Small intestine (tissue), 7 donors: ENCODE results near the gene NFU1. TPM values are rescaled to one million over a fixed set of nuclear protein-coding genes. Genes with fewer than 3 reads are reported as not detected.

ENCODE experiments used
- DNase-seq, 2 donors: peaks; one replicate each; pipeline versions ENCODE4 v3.0.0 to v3.0.0-alpha.2; 2013
- FAIRE-seq: peaks from 2 replicates; lab custom pipeline; 2012; peaks lifted over from hg19 to GRCh38; lab: Jason Lieb, UNC
- H3K27ac ChIP-seq, 3 donors: one replicate each; pipeline ENCODE4 v1.5.1; 2013; ENCODE audit warnings: low read length in 2 of 3, mild to moderate bottlenecking in 2 of 3, control low read depth in 1 of 3, inconsistent platforms in 1 of 3, low read depth in 1 of 3, moderate library complexity in 1 of 3
- H3K27me3 ChIP-seq, 3 donors: one replicate each; pipeline ENCODE4 v1.6.1; 2013; ENCODE audit warnings: low read length in 3 of 3, inconsistent platforms in 1 of 3; ENCODE audit not compliant: control insufficient read depth in 3 of 3, insufficient read depth in 3 of 3
- H3K36me3 ChIP-seq, 3 donors: one replicate each; pipeline ENCODE4 v1.6.1; 2013; ENCODE audit warnings: low read length in 3 of 3, inconsistent platforms in 1 of 3, low read depth in 1 of 3, mild to moderate bottlenecking in 1 of 3, moderate library complexity in 1 of 3; ENCODE audit not compliant: control insufficient read depth in 3 of 3, insufficient read depth in 2 of 3
- H3K4me1 ChIP-seq, 3 donors: one replicate each; pipeline ENCODE4 v1.6.1; 2013; ENCODE audit warnings: low read length in 2 of 3, inconsistent platforms in 1 of 3, low read depth in 1 of 3, mild to moderate bottlenecking in 1 of 3, moderate library complexity in 1 of 3; ENCODE audit not compliant: control insufficient read depth in 3 of 3, insufficient read depth in 2 of 3
- H3K4me3 ChIP-seq, 3 donors: one replicate each; pipeline ENCODE4 v1.5.1; 2013; ENCODE audit warnings: low read length in 3 of 3, control low read depth in 1 of 3, inconsistent platforms in 1 of 3, low read depth in 1 of 3, mild to moderate bottlenecking in 1 of 3, moderate library complexity in 1 of 3
- H3K9me3 ChIP-seq, 2 donors: one replicate each; pipeline ENCODE4 v1.6.1; 2013; ENCODE audit warnings: low read depth in 1 of 2, low read length in 1 of 2; ENCODE audit not compliant: control insufficient read depth in 2 of 2, insufficient read depth in 1 of 2
- WGBS, 3 donors: extraction: QIAGEN DNeasy Blood & Tissue Kit; methylation state at CpG; one replicate each; pipeline ENCODE4 v1.1.7; 2013; 5-methylcytosine and 5-hydroxymethylcytosine counted together
- polyA plus RNA-seq, 4 donors: library from polyadenylated mRNA; stranded (reverse) in 3 of 4; unstranded in 1 of 4; fragments of 200-250 nt in 3 of 4; fragments of 120-200 nt in 1 of 4; gene quantifications; one replicate each; pipeline versions ENCODE4 v1.2.1 to v1.2.3, GENCODE V29; 2013
- donor health status: healthy with polysubstance abuse.
- donor health status: control.
- donor health status: control.
- donor health status: Bipolar disorder and iron deficiency.
- donor health status: healthy.

Gene NFU1
- polyA plus RNA-seq, 4 donors: 45.4 to 60.8 (median 50.3) TPM

DNA sequence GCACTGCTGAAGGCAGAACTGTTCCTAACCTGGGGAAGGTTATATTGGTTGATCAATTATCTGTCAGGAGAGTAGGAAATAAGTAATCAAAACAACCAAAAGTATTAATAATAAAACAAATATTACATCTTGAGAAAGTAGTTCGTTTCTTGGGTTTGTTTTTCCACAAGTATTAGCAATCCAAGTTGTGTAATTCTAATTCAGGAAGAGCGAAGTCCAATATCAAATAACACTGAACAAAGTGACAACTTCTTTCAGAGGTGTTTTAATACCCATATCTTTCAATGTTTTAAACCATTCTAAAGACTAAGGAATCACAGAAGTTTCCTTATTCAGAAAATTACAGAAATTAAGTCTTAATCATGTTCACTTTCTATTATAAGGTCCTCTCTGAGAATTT lies 34.6 kb upstream of the NFU1 start:
- Histone ChIP-seq H3K36me3 (peaks cover 0 to 2% (median 0%) of the 10 kb centered on the region in 3 donors), H3K27me3 (no peaks in the 10 kb centered on the region), H3K9me3 (no peaks in the 10 kb centered on the region), H3K27ac (peak overlapping the region in 1 of 3 donors; percentile 3), H3K4me3 (no peak overlapping the region), H3K4me1 (peaks cover 0 to 12% (median 0%) of the 10 kb centered on the region in 3 donors)
- WGBS, 3 donors: 37 to 59% (median 40%) methylated on average over 2 of the region's 2 CpGs
- peak; percentile 50 for DNase-seq
- FAIRE-seq: no peak

- Histone ChIP-seq H3K4me1 (peaks cover 0 to 12% (median 0%) of the 10 kb centered on the region in 3 donors), H3K27me3 (no peaks in the 10 kb centered on the region), H3K36me3 (peaks cover 0 to 6% (median 3%) of the 10 kb centered on the region in 3 donors), H3K9me3 (no peaks in the 10 kb centered on the region), H3K27ac (no peak overlapping the region), H3K4me3 (no peak overlapping the region)
- FAIRE-seq: no peak
- peak in 1 of 2 donors; percentile 55 for DNase-seq
- 55 to 70% (median 62%) methylated on average over 5 of the region's 5 CpGs for WGBS, 3 donors
Measured at GRCh38 chr2:69470911-69471310, 33.7 kb upstream of the NFU1 start.

- DNase-seq: no peak
Measured at GRCh38 chr2:69469784-69470183, 32.5 kb upstream of the NFU1 start.

DNA sequence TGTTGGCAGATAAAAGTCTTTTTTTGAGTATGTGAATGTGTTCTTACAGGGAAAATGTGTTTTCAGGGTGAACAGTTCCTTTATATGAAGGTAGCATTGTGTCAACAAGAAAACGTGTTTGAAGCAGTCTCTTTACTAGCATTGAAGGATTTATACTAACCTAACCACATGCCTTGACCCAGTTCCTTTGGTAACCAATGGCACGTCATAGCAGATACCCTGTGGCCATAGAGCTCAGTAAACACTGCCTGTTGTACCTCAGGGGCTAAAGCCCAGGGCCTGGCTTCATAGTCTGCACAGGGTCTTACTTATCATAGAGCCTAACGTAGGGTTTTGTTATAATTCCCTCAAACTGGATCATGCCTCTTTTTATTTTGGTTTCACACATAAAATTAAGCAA lies 32.1 kb upstream of the NFU1 start:
- Histone ChIP-seq H3K4me1 (peaks cover 0 to 12% (median 0%) of the 10 kb centered on the region in 3 donors), H3K9me3 (no peaks in the 10 kb centered on the region), H3K36me3 (peaks cover 0 to 11% (median 11%) of the 10 kb centered on the region in 3 donors), H3K27me3 (no peaks in the 10 kb centered on the region), H3K27ac (no peak overlapping the region), H3K4me3 (no peak overlapping the region)
- DNase-seq (no peak), FAIRE-seq (no peak)
- 81 to 92% (median 88%) methylated on average over 3 of the region's 3 CpGs for WGBS, 3 donors

More at GRCh38 chr2:69469784-69470183, 32.5 kb upstream of the NFU1 start:
- no peaks in the 10 kb centered on the region for H3K27me3 ChIP-seq
- no peak overlapping the region for H3K4me3 ChIP-seq
- FAIRE-seq: no peak
- H3K36me3 ChIP-seq: peaks cover 0 to 11% (median 11%) of the 10 kb centered on the region in 3 donors
- no peak overlapping the region for H3K27ac ChIP-seq
- WGBS, 3 donors: 88 to 94% (median 92%) methylated on average over 1 of the region's 1 CpG
- H3K9me3 ChIP-seq: no peaks in the 10 kb centered on the region
- H3K4me1 ChIP-seq: peaks cover 0 to 12% (median 0%) of the 10 kb centered on the region in 3 donors

GRCh38 chr2:69466728-69467127 lies 29.5 kb upstream of the NFU1 start:
- FAIRE-seq: no peak
- Histone ChIP-seq H3K36me3 (peaks cover 0 to 11% (median 11%) of the 10 kb centered on the region in 3 donors), H3K4me3 (no peak overlapping the region), H3K9me3 (no peaks in the 10 kb centered on the region), H3K27me3 (no peaks in the 10 kb centered on the region), H3K4me1 (peaks cover 0 to 12% (median 0%) of the 10 kb centered on the region in 3 donors), H3K27ac (no peak overlapping the region)
- DNase-seq: no peak
- 91 to 97% (median 93%) methylated on average over 8 of the region's 8 CpGs for WGBS, 3 donors

GRCh38 chr2:69465513-69466456 lies 28.6 kb upstream of the NFU1 start:
- Histone ChIP-seq H3K4me3 (no peak overlapping the region), H3K27me3 (no peaks in the 10 kb centered on the region), H3K4me1 (peaks cover 0 to 5% (median 0%) of the 10 kb centered on the region in 3 donors), H3K27ac (no peak overlapping the region), H3K9me3 (no peaks in the 10 kb centered on the region), H3K36me3 (peaks cover 0 to 11% (median 11%) of the 10 kb centered on the region in 3 donors)
- no peak for DNase-seq
- WGBS, 3 donors: 86 to 95% (median 95%) methylated on average over 14 of the region's 14 CpGs
- FAIRE-seq: no peak

DNA sequence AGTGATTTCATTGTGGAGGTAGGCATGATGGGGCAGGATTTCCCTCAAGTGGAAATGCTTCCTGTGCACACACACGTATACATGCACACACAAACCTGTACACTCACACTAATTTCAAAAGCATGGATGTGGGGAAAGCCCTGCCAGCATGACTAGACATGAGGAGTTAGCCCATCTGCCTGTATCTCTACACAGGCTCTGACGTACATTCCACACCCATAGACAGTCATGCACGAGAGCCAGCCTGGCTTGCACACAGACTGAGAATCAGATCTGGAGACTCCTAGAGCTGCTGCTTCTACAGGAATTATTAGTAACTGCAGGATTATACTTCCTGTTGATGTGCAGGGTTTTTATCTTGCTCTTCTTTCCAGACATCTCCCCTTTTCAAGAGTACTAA lies 27.3 kb upstream of the NFU1 start:
- FAIRE-seq (no peak), DNase-seq (no peak)
- Histone ChIP-seq H3K36me3 (peaks cover 0 to 13% (median 11%) of the 10 kb centered on the region in 3 donors), H3K27me3 (no peaks in the 10 kb centered on the region), H3K9me3 (no peaks in the 10 kb centered on the region), H3K4me1 (no peaks in the 10 kb centered on the region), H3K27ac (no peak overlapping the region), H3K4me3 (no peak overlapping the region)
- 71 to 86% (median 83%) methylated on average over 3 of the region's 3 CpGs for WGBS, 3 donors

- 94 to 99% (median 95%) methylated on average over 3 of the region's 3 CpGs for WGBS, 3 donors
- H3K27me3 ChIP-seq: no peaks in the 10 kb centered on the region
- H3K4me1 ChIP-seq: no peaks in the 10 kb centered on the region
- DNase-seq: no peak
- no peak for FAIRE-seq
- H3K36me3 ChIP-seq: peaks cover 0 to 13% (median 11%) of the 10 kb centered on the region in 3 donors
- no peak overlapping the region for H3K4me3 ChIP-seq
- H3K9me3 ChIP-seq: no peaks in the 10 kb centered on the region
- H3K27ac ChIP-seq: no peak overlapping the region
Measured at GRCh38 chr2:69462780-69463179, 25.5 kb upstream of the NFU1 start.
